ENCODE measurements around the gene ERC2.

Gene ERC2

DNA sequence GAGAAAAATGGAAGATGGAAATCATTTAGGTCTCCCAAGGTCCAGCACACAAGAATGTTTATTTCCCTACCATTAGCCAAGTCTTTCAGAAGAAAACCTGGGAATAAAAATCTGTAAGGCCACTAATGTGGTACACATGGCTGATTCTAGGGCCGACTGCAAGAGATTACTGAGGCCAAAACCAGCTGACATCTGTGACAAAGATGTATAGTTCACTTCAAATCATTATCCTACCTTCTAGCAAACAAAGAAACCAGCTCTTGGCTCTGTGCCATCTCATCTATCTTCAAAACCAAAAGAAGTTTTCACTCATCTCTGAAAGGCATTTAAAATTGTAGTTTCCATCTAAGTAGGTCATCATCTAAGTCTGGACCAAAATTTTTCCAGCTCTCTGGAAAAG is 43.9 kb downstream of the ERC2 start:
- no peak for FAIRE-seq

DNA sequence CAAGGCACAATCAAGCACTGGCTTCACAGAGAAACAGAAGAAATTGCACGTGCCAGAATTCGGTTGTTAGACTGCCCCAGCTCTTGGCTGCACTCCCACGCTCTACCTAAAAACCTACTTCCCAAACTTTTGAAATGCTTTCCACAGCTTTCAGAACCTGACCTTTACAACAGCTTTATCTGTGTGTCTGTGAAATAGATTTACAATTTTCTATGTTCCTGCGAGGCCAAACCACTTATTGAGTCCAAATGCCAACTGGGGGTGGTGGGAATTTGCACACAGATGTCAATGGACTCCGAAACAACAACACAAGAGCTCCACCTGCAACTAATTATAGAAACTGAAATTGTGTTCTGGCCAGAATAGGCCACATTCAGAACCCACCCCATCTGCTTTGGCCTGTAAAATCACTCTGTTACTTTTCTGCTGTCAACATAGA is 44.6 kb downstream of the ERC2 start:
- FAIRE-seq = no peak

DNA sequence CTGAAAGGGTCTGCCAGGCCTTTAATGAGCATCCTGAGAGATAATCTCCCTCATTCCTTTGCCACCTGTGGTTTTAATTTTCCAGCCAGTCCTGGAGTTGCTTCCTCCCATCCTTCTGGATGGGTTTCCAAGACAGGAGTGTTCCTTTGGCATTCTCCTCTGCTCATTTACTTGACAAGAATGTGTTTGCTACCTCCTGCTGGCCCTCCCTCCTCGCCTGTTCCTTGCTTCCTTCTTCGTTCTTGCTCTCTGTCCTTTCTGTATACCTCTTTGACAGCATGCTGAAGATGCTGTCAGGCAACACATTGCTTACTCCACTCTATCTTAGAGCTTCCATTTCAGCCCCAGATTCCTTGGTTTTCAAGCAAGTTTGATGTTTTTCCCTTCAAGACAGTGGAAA is 46.0 kb downstream of the ERC2 start:
- FAIRE-seq = no peak

DNA sequence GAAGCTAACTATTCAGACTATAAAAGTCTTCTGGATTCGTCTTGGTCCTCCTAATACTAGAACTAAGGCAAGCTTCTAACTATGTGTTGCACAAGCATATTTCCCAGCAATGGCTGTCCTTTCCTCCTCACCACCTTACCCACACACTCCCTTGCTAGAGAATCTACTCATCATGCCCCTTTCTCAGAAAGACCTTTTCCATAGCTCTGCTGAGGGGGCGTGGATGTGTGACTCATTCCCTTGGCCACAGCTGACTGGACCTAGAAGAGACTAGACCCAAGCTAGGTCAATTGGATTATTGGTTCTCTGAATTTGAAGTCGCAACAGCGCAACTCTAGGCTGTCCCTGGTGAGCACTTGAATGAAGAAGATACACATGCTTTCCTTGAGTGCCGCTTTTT is 47.1 kb downstream of the ERC2 start:
- FAIRE-seq = no peak

DNA sequence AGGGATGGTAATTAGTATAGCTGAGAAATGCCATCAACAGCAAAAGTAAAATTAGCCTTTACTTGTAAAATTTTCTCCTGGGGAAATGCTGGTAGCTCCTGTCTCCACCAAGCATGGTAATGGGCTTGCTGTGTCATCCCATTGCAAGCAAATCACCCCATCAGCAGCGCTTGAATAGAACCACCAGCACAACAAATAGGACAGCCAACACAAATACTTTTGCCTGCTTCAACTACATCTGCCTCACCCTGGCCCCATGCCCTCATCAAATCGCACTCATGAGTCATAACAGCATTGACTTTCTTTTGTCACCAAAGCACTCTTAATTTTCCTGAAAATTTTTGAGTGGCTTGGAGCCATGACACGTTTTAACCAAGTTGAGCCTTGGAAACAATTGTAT is 52.6 kb downstream of the ERC2 start:
- no peak for FAIRE-seq

DNA sequence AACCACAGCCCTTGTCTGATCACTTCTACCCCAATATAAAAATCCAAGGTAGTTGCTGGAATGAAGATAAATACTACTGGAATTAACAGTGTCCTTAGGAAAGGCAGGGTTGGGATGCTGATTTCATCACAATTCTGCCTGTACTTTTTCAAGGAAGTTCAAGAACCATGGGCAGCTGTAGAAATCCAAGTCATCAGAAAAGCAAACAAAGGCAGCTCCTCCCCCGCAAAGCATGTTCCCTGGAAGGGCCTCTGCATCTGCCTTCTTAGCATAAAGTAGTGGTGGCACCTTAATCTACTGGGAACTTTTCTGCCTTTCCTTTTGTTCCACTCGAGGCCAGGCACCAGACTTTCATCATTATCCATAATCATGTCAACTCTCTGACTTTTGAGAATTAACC is 54.4 kb downstream of the ERC2 start:
- FAIRE-seq = no peak

DNA sequence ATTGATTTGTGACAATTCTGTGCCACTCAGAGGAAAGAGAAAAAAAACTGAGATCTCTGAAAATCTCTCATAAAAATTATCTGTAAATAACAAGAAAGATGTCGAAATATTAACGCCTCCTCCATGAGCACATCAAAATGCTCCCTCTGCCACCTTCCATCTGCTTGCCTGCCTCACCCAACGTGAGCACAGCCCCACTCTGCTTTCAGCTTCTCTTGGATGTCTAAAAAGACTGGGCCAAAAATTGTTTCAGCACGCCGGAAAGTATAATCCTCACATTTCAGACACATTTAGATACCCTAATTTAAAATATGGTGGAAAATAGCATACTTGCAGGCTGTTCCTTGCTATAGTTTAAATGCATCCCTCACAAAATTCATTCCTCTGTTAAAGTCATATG is 57.1 kb downstream of the ERC2 start:
- FAIRE-seq = no peak

DNA sequence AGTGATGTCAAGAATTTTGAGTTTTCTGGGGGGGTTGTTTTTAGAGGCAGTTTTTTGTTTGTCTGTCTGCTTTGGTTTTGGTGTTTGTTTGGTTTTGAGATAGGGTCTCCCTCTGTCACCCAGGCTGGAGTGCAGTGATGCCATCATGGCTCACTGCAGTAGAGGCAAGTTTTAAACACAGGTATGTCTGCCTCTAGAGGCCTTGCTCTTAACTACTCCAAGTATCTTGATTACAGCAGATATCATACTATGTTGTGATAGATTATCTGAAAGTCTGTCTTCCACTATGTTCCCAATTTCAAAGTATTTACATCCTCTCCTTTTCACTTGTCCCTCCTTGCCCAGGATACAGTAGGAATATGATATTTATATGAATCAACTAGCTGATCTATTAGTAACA is 57.7 kb downstream of the ERC2 start:
- FAIRE-seq = no peak

DNA sequence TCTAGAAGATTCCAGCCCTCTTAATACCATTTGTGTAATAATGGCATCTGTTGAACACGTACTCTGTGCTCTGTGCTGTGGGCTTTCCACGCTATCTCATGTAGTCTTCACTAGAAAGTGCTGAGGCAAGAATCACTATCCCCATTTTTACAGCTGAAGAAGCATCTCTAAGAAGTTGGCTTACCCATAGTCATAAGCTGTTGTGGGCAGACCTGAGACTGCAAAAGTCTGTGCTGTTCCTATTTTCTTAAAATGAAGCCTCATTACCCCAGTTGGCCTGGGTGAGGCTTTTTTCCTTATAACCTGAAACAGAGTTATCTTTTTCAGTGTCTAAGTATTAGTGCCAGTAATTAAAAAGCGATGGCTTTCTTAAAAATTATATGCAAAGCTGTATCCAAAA is 58.5 kb downstream of the ERC2 start:
- FAIRE-seq = no peak

DNA sequence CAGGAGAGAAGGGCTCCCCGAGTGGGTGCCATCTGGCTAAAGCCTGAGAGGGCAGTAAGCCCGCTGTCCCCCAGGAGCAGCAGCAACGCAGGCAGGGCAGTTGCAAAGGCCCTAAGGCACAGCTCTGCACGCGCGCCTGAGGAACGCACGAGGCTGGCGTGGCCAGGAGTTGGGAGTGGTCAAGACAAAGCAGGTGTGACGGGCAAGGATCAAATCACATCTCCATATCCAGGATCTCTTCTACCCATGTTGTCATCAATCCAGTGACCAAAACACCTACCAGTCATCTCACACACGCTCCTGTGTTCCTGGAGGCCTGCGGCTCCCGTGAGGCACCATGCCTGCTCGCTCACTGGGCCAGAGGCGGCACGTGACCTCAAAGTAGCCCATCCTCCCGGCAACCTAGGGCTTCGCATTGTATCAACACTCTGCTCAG is 59.5 kb downstream of the ERC2 start:
- FAIRE-seq = no peak

DNA sequence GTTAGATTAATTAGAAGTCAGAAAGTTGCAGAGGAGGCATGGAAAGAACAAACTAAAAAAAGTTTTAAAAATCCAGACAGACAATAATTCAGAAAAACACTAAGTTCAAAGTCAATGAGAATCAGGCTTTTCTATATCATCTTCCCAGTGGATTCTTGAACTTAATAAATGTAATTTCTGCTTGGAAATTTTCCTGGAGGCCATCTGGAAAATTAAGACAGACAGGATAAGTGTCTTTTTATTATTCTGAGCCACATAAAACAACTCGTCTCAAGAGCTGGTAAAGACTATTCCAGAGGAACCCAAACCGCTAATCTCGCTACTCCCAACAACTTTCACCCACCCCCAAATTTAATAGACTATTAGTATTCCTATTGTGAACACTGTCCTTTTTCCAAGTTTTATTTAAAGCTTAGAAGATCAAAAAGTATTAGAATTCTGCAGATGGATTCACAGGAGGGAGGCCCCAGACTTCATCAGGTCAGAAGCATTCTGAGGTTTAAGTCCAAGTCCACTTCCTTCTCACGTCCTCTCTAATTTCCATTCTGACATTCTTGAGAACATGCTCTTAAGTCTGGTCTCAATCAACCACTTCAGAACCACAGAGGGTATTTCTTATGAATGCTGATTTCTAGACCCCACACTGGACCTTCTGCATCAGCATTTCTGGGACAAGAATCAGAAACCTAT is 61.3 kb downstream of the ERC2 start:
- no peak for FAIRE-seq

DNA sequence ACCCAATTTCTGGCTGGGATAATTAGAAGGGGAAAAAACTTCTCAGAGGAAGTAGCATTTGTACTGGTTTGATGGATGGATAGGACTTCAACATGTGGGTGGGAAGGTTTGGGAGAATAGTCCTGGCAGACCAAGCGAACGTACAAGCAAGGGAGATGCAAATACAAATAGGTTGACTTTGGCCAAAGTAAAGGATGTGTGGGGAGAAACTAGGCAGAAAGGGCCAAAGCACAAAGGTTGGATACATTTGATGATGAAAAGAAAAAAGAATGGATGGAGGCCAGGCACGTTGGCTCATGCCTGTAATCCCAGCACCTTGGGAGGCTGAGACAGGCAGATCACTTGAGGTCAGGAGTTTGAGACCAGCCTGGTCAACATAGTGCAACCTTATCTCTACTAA is 63.4 kb downstream of the ERC2 start:
- FAIRE-seq = no peak

DNA sequence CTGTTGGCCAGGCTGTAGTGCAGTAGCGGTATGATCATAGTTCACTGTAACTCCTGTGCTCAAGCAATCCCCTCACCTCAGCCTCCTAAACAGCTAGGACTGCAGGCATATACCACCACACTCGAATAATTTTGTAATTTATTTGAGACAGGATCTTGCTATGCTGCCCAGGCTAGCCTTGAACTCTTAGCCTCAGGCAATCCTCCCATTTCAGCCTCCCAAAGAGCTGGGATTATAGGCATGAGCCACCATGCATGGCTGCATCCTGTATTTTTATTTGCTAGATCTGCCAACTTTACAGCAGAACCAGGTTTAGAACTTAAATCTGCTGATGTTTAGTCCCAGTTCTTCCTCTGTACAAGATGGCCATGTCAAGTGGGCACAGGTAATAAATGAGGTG is 69.6 kb downstream of the ERC2 start:
- no peak for FAIRE-seq

DNA sequence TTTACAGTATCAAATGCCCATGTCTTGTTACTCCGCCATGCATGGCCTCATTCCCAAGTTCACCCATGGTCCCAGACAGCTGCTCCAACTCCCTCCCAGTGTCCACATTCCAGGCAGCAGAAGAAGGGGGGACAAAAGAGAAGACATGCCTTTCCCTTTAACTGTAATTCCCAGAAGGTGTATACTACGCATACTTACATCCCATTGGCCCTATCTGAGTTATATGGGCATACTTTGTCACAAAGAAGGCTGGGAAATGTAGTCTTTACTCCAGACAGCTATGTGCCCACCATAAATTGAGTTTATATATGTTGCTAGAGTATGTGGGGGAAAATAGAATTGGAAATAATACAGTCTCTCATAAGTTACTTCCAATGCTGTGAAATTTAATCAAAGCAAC is 70.5 kb downstream of the ERC2 start:
- FAIRE-seq = no peak

DNA sequence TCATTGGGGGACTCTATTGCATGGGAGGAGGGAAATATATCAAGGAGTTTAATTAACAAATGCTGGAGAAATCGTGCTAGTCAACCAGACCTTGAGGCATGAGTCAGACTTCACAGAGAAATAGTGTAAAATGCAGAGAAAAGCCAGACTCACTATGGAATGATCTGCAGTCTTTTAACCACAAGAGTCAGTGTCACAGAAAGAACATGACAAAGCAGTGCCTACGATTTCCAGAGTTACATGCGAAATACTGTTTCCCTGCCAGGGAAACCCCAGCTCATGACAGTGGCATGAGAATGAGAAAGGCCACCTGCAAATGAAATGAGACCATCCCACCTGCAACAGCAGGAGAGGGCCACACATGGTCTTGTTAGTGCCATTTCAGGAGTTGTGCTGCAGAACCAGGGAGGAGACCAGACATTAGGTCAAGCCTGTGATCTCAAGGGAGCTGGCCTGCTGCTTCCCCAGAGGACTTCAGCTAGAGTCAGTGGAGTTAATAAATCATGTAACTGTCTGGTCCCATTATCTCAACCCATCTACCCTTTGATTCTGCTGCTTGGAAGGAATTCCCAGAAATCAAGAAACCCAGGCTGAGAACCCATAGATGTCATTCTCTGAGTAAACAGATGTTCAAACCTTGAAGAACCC is 79.0 kb downstream of the ERC2 start:
- no peak for FAIRE-seq

DNA sequence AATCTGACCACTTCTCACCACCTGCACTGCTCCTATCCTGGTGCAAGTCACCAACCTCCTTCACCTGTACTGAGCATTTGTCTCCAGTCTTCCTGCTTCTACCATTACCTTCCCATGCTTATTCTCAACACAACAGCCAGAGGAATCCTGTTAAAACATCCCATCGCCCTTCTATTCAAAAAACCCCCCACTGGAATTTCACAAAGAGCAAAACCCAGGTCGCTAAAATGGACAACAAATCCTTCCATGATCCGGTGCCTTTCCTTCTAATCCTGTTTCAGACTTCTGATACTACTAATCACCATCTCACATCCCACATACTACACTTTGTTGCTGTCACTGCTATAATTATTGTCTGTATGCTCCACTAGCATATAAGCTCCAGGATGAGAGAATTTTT is 85.2 kb downstream of the ERC2 start:
- no peak for FAIRE-seq

DNA sequence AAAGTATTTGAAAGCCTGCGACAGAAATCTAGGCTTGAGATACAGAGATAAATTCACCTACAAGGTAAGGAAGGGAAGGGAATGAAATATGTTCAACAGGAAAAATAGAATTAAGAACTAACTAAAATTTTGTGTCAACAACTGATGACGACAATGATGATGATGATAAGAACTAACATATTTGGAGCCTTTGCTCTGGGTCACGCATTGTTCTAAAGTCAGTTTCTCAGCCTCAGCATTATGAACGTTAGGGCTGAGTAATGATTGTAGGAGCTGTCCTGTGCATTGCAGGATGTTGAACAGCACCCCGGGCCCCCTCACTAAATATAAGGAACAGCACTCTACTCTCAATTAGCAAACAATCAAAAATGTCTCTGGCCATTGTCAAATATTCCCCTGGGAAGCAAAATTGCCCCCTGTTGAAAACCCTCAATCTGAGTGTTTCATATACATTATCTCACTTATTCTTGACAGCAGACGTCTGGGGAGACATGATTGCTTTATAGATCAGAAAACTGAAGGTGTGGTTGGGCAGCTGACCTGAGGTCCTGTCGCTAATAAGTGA is 88.5 kb downstream of the ERC2 start:
- FAIRE-seq = no peak

DNA sequence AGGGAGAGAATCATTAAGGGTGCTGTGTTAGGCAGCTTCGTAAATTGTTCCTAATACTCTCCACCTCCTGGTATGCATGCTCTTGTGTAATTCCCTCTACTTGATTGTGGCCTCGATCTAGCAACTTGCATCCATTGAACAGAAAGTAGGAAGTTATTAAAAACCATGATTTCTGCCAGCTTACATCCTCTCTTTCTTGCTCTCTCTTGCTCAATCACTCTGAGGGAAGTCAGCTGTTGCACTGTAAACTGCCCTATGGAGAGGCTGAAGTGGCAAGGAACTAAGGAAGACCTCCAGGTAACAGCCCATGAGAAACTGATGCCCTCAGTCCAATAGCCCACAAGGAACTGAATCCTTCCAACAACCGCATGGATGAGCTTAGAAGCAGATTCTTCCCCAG is 92.6 kb downstream of the ERC2 start:
- FAIRE-seq = no peak

DNA sequence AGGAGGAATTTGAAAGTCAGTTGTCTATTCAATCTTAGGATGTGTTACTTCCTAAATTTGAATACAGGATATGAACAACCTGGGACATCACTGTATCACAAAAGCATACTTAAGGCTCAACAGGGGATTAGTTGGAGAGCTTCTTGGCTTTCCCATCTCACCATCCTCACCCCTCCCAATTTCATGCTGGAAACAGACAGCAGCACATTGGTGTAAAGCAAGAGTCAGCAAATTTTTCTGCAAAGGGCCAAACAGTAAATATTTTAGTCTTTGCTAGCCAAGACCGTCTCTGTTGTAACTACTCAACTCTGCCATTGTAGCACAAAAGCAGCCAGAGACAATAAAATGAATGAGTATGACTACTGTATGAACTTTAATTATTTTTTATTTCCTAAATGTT is 94.9 kb downstream of the ERC2 start:
- no peak for FAIRE-seq

DNA sequence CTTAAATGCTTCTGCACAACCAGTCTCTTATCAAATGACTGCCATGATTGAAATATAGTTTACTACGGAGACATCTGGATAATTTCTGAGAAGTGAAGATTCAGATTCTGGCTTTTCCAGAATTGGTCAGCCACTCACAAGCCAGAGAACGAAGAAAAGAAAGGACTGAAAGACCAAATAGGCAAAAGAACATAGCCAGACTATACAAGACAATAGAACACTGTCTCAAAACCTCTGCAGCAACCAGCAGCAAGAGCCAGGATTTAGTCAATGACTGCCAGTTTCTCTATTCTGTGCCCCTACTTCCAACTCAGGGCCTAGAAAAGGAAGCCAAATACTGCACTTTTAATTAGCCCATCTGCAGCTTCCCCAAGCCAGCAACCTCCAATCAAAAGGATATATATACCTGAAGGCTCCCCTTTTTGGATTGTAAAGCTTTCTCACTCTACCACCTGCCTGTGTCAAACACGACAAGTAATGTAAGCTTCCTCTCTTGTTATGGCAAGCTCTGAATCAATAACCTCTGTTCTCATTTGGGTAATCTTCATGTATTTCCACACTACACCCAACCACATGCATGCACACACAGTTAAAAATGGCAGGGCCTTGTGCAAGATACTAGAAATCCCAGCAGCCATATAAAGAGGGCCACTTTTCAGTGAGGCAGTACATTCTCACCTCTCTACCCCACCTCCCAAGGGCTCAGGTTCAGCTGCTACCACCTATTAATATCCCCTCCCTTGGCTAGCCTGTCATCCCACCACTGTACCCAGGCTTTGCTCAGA is 97.1 kb downstream of the ERC2 start:
- no peak for FAIRE-seq

DNA sequence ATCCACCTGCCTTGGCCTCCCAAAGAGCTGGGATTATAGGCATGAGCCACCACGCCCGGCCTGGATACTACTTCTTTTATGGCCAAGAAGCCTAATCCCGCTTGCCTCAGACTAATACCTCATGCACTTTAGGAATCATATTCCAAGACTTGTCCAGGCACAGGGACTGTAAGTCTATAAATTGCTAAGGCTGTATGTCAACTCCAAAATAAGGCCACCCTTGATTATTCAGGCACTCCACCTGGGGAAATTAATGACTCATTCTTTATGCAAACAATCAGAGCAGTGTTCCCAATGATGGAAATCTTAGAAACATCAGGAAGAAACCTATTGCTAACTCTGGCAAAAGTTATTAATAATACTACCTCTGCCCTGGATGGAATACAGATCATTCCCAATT is 98.4 kb downstream of the ERC2 start:
- FAIRE-seq = no peak

DNA sequence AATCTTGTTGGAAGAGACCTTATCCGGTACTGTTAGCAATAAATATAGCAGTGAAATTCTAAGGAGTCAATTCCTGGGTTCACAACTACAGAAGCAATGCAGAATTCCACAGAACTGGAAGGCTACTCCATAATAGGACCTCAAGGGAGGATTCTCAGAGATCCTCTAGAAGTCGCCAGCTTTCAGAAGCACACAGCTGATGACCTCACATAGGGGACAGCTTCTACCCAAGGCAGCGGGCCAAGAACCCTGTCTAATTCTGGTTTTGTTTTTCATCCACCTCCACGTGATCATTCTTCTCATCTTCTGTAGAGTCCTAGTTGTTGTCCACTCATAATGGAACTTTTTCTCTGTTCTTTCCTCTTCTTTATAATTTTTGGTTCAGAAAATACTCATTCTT is 99.4 kb downstream of the ERC2 start:
- FAIRE-seq = no peak

DNA sequence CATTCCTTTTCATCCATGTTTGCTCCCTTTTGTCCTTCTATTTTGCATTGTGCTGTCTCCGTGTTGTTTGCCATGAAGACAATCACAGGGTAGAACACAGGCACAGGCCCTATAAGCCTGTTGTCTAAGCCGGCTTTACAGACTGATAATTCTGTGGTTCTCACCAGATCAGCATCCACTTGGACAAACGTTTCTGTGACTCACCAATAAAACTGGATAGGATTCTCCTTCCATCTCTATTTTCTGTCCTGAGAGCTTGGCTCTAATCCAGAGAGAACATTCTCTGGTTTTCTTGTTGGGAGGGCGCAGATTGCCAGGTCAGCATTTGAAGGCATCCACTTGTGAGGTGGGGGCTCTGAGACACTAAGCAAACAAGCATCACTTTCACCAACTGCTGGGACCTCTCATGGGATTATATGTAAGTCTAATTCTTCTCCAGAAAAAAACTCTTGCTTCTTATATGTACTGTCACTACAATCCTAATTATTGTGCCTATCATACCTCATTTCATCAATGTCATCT is 101.6 kb downstream of the ERC2 start:
- FAIRE-seq = no peak

All from TTC549 (cell line).